GM19035 (cell line): Measurements from ENCODE around the gene KCNH4.
"Not testable (repeated sequence)": the region's sequence is repeated elsewhere in the genome, so short reads cannot be mapped to it uniquely, and the experiment has no call there.

Source experiments
- ATAC-seq: cut with Tn5 transposase; IDR thresholded peaks from one replicate; pipeline ENCODE4 v1.9.1; 2021; ENCODE audit not compliant: unreplicated experiment

The KCNH4 gene

DNA sequence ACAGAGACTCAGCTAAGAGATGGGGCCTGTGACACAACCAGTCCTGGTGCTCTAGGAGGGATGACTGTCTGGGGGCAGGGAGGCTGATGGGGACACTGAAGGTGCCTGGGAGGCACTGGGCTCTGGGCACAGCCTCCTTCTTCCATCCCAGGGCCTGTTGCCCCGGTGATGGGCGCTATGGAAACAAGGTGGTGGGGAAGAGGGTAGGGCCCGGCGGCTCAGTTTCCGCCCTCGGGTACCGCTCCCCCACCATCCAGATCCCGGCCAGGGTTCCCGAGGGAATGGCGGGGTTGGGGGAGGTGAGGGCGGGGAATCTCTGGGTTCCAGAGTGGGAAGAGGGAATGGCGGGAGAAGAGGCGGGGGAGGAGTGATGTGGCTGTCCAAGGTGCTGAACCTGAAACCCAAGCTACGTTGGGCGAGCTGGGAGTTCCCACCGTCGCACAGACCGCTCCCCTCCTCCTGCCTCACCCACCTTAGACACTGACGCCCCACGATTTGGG lies 981 bp downstream of the KCNH4 start:
- no peak for ATAC-seq

DNA sequence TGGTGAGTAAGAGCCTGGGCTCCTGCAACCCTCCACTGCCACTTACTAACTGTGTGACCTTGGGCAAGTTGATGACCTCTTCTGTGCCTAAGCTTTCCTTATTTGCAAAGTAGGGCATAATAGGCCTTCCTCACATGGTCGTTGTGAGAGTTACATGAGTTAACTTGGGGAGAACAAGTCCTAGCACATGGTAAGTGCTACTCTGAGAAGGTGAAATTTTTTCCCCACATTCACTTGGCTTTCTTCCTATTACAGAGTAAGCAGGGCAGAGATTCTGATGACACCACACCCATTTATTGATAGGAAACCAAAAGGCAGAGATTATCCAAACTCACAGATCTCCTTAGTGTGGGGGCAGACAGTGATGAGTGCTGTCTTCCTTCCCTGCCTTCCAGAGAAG lies 1.6 kb downstream of the KCNH4 start:
- ATAC-seq, result no peak

DNA sequence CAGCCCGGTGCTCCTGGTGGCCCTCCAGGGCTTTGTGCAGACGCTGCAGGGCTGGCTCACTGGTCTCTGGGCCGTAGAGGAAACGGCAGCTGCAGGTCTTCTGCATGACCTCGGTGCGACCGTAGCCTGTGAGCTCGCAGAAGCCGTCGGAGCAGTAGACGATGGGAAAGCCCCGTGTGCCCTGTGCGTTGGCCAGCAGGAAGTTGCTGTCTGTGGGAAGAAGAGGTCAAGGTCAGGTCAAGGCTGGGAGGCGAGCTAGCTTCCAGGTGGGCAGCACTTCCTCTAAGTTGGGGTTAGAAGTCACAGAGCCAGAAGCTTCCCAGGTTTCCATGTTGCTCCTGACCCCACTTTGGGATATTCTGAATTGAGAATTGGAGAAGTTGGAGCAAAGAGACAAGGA lies 2.1 kb downstream of the KCNH4 start:
- ATAC-seq, result no peak

DNA sequence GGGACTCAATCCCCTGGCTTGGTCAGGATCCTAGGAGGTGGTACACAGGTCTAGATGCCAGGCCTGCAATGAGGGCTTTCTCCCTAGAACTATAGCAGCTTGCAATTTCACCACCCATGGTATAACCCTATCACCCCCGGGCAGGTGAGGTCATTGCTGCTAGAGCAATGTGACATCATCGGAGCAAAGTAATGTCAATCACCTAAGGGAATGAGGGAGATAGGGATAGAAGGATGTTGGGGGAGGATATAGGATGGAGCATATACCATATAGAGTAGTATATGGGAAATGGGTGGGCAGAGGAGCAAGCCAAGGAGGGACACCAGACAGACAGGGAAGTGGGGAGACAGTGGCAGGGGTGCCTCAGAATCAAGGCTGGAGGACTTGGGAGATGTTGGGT lies 3.3 kb downstream of the KCNH4 start:
- ATAC-seq, result no peak

DNA sequence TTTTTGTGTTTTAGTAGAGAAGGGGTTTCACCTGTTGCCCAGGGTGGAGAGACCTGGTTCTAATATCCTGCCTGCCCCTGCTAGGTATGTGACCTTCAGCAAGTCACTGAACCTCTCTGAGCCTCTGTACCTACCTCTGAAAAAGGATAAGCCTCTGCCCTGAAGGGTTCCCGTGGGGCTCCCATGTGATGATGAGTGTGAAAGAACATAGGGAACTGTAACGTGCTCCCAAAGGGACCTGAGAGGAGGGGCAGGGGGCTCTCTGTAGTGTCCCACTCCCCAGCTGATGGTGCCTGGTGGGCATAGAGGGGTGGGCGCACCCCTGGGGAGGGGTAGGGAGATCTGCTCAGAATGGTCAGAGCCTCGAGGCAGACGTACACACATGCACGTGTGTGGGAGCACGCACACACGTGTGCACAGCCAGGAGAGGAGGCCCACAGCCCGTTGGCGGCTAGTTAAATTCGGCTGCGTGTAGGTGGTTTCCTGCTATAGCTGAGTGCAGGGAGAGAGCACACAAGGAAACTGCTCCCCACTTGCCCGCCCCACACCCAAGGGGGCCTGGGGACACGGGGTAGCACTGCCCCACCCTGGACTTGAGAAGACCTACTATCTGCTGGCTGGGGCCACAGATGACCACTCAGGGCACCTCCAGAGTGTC lies 6.7 kb downstream of the KCNH4 start:
- no peak for ATAC-seq

DNA sequence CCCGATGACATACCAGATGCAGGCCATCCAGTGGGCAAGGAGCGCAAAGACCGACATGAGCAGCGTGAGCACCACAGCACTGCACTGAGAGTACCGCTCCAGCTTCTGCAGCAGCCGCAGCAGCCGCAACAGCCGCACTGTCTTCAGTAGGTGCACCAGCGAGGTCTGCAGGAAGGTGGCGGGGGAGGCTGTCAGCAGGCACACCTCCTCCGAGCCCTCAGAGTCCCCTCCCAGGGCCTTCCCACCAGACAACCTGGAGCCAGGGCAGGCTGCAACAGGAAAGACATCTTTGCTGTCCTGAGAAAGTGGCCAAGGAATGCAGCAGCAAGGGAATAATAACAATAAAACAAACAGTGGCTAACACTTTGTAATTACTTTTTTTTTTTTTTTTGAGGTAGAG lies 9.1 kb downstream of the KCNH4 start:
- no peak for ATAC-seq

DNA sequence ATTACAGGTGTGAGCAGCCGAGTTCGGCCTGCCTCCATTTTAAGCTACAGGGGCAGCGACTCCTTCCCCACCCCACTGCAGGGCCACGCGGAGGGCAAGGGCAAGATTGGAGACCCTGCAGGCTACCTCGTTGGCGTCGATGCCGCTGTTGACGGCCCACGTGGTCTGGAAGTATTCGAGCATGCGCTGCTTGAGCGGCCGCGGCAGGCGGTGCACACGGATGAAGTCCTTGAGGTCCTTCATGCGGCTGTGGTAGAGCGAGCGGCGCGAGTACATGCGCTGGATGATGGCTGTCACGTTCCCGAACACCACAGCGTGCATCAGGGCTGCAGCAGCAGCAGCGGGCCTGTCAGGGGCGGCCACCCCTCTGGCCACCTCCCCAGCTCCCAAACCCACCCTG lies 11.6 kb downstream of the KCNH4 start:
- no peak for ATAC-seq

DNA sequence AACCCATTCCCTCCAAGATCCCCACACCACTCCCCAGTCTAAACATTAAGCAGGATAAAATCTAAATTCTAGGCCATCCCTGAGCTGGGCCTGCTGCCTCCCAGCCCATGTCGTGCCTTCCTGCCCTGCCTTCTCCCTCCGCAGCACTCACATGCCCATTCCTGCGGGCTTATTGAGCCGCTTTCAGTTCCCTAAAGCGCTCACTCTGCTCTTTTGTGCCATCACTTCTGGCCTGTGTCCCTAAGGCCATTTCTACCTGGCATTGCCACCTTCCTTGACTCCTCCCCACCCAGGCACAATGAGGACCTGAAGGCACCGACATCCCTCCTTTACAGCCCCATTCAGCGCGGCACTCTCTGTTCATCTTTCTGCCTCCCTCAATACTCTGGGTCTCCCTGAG lies 13.1 kb downstream of the KCNH4 start:
- no peak for ATAC-seq

DNA sequence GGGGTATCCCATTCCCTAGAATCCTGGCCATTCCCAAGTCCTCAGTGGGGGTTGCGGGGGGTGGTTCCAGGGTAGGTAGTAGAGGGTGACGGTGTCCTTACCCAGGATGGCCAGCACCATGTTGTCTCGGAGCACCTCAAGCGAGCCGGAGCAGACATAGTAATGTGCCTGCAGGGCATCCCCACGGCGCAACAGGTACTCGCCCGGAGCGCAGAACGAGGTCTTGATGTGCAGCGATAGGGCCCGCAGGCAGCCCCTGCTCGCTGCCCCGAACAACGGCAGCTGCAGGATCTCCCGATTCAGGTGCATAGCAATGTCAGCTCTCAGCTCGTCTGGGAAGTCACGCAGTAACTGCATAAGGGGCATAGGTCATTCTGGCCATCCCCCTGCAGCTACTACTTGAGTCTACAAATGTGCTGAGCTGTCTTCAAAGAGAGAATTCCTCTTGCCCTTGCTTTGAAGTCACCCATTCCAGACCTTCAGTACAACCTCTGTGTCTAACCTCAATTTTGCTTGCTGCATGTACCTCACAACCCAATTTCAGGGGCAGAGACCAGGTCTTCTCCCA lies 14.7 kb downstream of the KCNH4 start:
- no peak for ATAC-seq

DNA sequence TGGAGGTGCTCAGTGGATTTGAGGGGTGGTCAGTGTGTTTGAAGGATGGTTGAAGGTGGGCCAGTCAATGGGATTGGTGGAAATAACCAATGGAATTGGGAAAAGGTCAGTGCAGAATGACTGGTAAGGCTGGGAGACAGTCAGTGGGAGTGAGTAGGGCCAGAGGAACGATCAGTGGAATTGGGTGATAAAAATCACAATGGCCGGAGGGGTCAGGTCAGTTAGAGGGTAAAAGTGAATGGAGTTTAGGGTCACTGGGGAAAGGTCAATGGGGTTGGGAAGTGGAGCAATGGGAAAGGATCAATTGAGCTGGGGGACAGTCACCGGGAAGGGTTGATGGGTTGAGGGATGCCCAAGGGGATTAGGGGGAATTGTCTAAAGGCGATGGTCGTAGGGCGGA lies 15.2 kb downstream of the KCNH4 start:
- ATAC-seq, result no peak

DNA sequence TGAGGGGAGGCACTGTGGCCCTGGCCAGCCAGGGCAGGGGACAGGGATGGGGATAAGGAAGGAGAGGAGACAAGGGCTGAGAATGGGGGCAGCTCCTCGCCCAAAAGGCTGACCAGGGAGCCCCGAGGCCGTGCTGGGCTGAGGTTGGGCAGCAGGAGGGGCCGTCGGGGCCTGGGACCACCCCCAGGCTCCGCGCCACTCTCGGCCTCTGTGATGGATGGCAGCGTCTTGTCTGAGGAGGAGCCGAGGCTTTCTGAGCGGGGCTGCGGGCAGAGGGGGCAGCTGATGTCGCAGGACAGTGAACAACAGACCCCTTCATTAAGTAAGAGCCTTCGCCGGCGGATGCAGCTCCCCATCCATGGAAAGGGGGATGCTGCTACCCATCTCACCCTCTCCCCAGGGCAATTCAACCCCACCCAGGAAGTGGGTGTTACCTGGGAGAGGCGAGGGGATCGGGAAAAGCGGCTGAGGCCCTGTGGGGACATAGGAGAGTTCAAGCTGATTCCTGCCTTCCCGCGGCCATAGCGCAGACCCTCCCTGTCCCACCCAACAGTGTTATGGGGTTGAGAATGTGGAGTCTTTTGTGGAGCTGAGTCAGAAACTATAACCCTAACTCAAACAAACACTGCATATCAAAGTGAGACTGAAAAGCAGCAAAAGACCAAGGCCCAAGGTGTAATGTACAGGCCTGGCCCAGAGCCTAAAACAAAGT lies 17.1 kb downstream of the KCNH4 start:
- no peak for ATAC-seq

DNA sequence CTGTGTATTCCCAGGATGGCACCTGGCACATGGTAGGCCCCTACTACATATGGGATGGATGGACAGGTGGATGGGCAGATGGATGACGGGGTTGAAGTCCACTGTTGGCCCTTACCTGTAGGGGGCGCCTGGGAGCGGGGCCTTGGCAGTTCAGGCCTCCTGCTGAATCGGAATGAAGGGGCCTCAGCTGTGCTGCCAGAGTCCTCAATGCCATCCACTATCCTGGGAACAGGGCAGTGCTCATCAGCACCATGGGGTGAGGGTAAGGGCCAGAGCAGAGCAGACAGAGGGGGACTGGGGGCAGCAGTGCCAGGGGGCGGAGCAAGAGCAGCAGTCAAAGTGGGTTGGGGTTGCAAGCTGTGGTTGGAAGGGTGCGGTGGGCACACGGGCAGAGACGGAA lies 17.8 kb downstream of the KCNH4 start:
- no peak for ATAC-seq

DNA sequence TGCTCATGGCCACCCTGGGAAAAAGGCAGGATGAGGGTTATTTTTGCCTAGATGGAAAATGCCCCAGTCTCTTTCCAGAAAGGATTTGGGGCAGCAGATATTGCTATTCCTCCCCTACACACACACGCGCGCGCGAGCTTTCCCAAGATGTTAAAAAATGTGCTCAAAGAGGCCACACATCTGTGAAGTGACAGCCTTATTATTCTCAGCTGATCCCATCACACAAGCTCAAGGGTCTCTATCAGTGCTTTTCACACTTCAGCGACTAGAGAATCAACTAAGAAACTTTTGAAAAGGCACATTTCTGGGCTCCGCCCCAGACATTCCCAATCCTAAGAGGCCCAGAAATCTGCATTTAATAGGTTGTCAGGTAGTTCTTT lies 20.4 kb downstream of the KCNH4 start:
- ATAC-seq, result no peak

DNA sequence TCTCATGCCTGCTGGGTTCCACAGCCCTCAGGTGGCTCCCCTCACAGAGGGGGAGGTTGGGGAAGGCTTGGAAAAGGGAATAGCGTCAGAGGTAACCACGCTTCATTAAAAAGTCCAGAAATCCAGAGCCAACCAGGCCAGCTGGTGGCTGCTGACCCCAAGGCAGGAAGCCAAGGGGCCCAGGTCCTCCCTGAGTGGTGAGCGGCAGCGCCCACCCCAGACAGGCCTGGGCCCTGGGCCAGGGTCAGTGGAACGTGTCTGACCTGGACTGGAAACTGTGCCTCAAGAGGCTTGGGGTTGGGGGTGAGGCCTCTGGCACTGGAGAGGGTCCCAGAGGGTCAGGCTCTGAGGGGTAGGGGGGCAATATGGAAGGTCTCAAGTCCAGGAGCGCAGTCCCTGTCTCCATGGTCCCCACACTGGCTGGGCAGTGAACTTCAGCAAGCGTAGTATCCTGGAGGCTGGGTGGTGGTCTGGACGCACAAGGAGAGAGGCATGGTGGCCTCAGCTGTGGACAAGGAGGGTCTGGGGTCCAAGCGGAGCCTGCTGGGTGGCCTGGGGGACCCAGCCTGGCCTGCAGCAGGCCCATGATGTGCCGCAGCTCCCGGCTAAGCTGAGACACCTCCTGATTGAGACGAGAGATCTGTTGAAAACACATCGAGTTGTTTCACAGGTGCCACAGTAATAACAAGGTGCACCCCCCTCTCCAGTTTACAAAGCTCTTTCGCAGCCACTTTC lies 21.0 kb downstream of the KCNH4 start:
- no peak for ATAC-seq

DNA sequence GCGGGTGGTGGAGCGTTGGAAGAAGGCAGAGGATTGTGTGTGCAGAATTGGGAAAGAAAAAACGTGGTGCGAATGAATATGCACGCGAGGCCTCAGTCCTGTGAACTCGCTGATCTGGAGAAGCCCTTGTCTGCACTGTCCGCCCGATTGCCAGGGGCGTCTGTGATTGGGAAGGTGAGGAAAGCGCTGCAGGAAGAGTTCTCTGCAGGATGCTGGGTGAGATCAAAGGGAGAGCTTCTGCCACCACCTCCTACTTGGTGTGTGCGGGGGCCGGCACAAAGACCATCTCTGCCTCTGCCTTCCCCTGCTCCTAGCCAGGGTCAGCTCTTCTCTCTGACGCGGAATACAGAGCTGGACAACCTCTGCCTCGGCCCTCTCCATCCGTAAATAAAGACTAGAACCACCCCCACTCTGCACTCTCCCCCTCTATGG lies 25.3 kb downstream of the KCNH4 start:
- ATAC-seq, result no peak

DNA sequence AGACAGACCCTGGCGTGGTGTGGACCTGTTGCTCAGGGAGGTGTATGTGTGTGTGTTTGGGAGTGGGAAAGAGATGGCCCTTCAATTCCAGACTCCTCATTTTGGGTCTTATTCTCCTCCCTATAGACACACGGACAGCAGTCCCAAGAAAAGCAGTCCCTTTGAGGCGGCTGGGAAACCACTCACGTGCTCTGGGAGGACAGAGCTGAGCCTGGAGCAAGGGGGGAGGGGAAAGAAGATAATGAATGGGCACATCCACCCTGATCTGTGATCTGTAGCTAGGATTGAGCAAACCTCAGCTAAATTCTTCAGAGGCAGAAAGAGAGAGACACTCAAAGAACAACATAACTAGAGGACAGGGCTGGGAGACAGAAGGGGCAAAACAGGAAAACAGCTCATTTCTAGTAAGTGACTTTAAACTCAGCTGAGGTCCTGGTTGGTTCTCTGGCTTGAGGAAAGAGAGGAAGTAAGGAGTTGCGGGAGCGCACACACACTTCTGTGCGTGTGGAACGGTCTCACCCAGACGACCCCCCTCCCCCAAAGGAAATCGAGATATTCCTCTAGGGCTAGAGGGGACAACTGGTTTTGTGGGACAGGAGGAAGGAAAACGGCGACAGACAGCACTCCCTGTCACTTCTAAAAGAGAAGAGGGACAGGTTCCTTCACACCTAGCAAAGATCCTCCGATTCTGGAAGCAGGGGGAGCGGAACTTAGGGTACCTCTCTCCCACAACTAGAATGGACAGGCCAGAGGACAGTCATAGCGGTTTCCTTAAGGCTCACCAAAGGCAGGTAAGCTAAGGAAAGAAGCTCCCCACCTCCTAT lies 26.8 kb downstream of the KCNH4 start:
- no peak for ATAC-seq

DNA sequence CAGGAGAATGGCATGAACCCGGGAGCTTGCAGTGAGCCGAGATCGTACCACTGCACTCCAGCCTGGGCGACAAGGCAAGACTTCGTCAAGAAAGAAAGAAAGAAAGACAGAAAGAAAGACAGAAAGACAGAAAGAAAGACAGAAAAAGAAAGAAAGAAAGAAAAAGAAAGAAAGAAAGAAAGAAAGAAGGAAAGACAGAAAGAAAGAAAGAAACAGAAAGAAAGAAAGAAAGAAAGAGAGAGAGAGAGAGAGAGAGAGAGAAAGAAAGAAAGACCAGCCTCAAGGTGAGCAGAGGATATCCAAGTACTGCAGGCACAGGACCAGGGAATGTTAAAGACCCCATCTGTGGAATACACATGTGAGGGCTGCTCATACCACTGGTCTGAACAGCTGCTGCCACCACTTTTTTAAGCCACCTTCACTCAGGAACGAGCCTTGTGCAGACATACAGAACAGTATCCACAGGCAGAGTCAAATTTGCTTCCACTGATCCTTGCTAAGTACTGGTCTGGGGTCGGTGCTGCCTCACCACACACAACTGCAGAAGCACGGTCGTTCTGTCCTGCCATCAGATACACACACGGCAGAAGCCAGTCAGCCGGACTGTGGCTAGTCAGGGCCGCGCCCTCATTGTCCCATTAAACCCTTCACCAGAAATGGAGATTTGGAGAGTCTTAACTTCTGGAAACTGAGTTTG lies 33.9 kb downstream of the KCNH4 start:
- ATAC-seq, result no peak

DNA sequence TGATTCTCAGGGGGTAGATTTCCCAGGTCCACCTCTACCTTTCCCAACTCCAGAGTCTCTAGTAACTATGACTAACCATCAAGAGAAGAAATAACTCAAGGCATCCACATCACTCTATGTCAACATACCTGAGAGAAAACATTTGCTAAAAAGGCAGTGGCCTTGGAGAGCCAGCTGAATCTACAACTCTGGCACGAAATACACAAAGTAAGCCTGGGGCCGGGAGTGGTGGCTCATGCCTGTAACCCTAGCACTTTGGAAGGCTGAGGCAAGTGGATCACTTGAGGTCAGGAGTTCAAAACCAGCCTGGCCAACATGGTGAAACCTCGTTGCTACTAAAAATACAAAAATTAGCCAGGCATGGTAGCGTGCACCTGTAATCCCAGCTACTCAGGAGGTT lies 37.8 kb downstream of the KCNH4 start:
- ATAC-seq, result not testable (repeated sequence)

DNA sequence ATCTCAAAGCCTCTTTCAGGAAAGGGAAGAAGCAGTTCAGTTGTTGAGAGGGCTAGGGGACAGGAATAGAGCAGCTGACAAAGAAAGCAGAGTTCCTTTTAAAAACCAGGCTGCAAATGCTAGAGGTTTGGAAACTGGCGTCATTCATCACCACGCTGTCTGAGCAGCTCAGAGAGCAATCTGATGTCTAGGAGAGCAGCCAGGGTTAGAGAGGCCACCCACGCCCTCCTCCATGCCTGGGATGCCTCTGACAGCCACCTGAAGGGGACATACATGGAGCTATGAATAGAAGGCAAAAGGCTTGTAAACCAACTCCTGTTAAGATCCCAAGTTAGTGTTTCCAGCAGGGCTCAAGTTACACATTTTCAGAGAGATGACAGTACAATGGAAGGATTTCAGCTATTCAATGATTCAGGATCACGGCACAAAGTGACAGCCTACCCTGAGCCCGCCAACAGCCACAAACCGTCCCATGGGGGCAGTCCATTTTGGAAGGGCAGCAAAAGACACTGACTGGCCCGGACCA lies 38.5 kb downstream of the KCNH4 start:
- no peak for ATAC-seq

DNA sequence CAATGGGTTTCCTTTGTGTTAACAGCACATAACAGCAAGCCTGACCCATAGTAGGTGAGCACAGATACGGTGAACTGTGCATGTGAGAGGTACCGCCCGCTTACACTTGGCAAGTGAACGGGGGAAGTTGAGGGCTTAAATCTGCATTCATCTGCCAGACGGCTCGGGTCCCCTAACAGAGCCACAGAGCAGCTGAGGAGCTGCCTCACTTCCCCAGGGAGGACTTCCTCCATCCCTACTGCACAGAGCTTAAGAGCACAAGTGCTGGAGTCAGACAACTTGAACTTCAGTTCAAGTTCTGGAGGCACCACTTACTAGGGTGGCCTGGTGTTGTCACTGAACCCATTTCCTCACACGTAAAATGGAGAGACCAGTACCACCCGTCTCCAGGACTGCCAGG lies 39.6 kb downstream of the KCNH4 start:
- no peak for ATAC-seq
